ENCODE results near the gene ENTPD6.

The ENTPD6 gene

GRCh38 chr20:25173321-25173720, 22.2 kb upstream of the ENTPD6 start:
- Mint-ChIP-seq H3K4me3 (no peak overlapping the region), H3K9me3 (peaks cover 32% of the 10 kb centered on the region), H3K4me1 (no peaks in the 10 kb centered on the region), H3K27ac (no peak overlapping the region), H3K27me3 (ENCODE audit: low read depth, poor library complexity) (peaks cover 64% of the 10 kb centered on the region), H3K36me3 (ENCODE audit: low read depth) (no peaks in the 10 kb centered on the region)
- no peak for DNase-seq
- TF ChIP-seq, protein P1, sequence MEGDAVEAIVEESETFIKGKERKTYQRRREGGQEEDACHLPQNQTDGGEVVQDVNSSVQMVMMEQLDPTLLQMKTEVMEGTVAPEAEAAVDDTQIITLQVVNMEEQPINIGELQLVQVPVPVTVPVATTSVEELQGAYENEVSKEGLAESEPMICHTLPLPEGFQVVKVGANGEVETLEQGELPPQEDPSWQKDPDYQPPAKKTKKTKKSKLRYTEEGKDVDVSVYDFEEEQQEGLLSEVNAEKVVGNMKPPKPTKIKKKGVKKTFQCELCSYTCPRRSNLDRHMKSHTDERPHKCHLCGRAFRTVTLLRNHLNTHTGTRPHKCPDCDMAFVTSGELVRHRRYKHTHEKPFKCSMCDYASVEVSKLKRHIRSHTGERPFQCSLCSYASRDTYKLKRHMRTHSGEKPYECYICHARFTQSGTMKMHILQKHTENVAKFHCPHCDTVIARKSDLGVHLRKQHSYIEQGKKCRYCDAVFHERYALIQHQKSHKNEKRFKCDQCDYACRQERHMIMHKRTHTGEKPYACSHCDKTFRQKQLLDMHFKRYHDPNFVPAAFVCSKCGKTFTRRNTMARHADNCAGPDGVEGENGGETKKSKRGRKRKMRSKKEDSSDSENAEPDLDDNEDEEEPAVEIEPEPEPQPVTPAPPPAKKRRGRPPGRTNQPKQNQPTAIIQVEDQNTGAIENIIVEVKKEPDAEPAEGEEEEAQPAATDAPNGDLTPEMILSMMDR (IDR thresholded peaks at IDR 0.05) = no peak

DNA sequence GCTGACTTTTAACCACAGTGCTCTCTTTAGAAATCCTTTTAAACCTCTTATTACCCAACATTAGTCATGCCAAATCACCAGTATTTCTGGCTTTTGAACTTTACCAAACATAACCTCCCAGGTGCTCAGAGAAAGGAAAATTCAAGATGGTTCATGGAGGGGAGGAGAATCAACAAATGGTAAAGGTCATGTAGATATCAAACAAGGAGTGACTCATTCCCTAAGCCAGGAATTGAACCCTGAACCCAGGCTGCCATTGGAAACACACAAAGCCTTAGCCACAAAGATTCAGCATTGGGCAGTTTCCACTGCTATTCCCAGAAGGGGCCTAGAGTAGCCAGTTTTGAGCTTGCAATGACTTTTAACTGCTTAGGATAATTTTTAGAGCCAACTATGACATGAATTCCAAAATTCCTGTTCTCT, 21.6 kb upstream of the ENTPD6 start:
- Mint-ChIP-seq H3K36me3 (ENCODE audit: low read depth) (no peaks in the 10 kb centered on the region), H3K27me3 (ENCODE audit: low read depth, poor library complexity) (peaks cover 61% of the 10 kb centered on the region), H3K9me3 (peaks cover 28% of the 10 kb centered on the region), H3K4me3 (no peak overlapping the region), H3K27ac (no peak overlapping the region), H3K4me1 (no peaks in the 10 kb centered on the region)
- TF ChIP-seq, protein P1 (IDR thresholded peaks at IDR 0.05) = no peak
- DNase-seq = no peak

- Mint-ChIP-seq H3K36me3 (ENCODE audit: low read depth) (no peaks in the 10 kb centered on the region), H3K4me1 (no peaks in the 10 kb centered on the region), H3K27ac (no peak overlapping the region), H3K4me3 (no peak overlapping the region), H3K27me3 (ENCODE audit: low read depth, poor library complexity) (peaks cover 49% of the 10 kb centered on the region), H3K9me3 (peaks cover 22% of the 10 kb centered on the region)
- DNase-seq = no peak
- TF ChIP-seq, protein P1 (IDR thresholded peaks at IDR 0.05) = no peak
These were observed 19.3 kb upstream of the ENTPD6 start for GRCh38 chr20:25176184-25176583.

DNA sequence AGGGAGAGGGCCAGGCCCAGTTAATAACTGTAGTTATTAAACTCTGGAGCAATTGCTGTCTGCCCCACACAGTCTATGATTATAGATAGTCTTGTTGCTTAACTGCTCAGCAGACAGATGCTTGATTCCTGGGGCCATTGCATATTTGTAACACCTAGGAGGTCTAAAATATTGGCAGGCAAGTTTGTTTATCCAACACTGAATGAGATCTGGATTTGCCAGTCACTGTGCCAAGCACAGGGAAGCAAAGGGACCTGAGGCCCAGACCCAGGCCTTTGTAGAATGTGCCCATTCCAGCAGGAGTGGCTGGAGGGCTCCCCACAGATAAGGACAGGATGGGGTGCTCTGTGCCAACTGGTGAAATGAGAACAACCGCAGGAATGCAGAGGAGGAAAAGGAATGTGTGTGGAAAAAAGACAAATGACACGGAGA, 17.6 kb upstream of the ENTPD6 start:
- H3K27me3 Mint-ChIP-seq (ENCODE audit: low read depth, poor library complexity) = peaks cover 44% of the 10 kb centered on the region

GRCh38 chr20:25178563-25179438, 16.7 kb upstream of the ENTPD6 start:
- H3K4me1 Mint-ChIP-seq = no peaks in the 10 kb centered on the region
- peak; percentile 20 for DNase-seq
- H3K27me3 Mint-ChIP-seq (ENCODE audit: low read depth, poor library complexity) = peaks cover 45% of the 10 kb centered on the region
- no peak overlapping the region for H3K27ac Mint-ChIP-seq
- TF ChIP-seq, protein P1 (IDR thresholded peaks at IDR 0.05) = peak; percentile 74
- no peaks in the 10 kb centered on the region for H3K36me3 Mint-ChIP-seq (ENCODE audit: low read depth)
- H3K4me3 Mint-ChIP-seq = no peak overlapping the region
- H3K9me3 Mint-ChIP-seq = peaks cover 20% of the 10 kb centered on the region

More for the DNA sequence above, 17.6 kb upstream of the ENTPD6 start:
- H3K4me3 Mint-ChIP-seq = no peak overlapping the region
- TF ChIP-seq, protein P1 (IDR thresholded peaks at IDR 0.05) = no peak
- H3K36me3 Mint-ChIP-seq (ENCODE audit: low read depth) = no peaks in the 10 kb centered on the region
- no peaks in the 10 kb centered on the region for H3K4me1 Mint-ChIP-seq
- no peak for DNase-seq
- no peak overlapping the region for H3K27ac Mint-ChIP-seq
- peaks cover 20% of the 10 kb centered on the region for H3K9me3 Mint-ChIP-seq
